Measurements from ENCODE around the gene TMEM9. TPM values are rescaled to one million over a fixed set of nuclear protein-coding genes. Genes with fewer than 3 reads are reported as not detected.
"Not testable (repeated sequence)": the region's sequence is repeated elsewhere in the genome, so short reads cannot be mapped to it uniquely, and the experiment has no call there.

Gene TMEM9
- total RNA-seq, 2 experiments from 2014 or later = 28.5 to 35.9 TPM

DNA sequence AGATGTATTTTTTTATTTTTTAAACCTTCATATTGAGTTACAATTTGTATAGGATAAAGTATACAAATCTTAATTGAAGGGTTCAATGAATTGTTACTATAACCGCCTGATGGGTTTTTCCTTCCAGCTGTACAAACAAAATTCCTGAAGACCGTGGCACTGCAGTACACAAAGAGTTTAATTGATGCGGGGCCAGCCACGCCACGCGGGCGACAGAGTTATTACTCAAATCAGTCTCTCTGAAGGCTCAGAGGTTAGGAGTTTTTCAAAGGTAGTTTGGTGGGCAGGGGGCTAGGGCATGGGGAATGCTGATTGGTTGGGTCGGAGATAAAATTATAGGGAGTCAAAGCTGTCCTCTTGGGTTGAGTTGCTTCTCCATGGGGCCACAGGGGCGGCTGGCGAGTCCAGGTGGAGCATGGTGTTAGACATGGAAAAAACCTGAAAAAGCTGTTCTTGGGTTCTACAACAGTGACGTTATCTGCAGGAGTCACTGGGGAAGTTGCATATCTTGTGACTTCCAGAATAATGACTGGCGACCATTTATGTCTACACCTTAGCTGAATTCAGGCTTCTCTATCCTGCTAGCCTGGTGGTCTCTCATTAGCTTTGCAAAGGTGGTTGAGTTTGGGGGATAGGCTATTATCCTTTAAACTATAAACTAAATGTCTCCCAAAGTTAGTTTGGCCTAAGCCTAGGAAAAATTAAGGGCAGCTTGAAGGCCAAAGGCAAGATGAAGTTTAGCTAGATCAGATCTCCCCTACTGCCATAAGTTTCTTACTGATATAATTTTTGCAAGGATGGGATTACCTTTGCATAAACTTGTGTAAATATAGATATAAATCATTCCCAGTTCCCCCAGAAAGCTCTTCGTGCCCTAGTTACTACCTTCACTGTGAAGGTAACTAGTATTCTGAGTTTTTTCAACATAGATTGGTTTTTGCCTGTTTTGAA, 13.0 kb upstream of the TMEM9 start:
- no peak overlapping the region for H3K27ac ChIP-seq (ENCODE audit: low read depth, low read length, poor library complexity, severe bottlenecking)
- POLR2A ChIA-PET = interaction anchor here (0.6 kb wide), 1 partner anchor 601 kb away, joined by 4 read pairs; no protein-coding TSS in a partner anchor
- H3K4me2 ChIP-seq (ENCODE audit: low read length) = no peak overlapping the region
- intact Hi-C loops (cut with micrococcal nuclease; ENCODE audit: unreplicated experiment) = no loop called here
- H3K36me3 ChIP-seq (ENCODE audit: insufficient read depth, low read length) = no peaks in the 10 kb centered on the region
- no TSS peak for BruUV-seq (replicated peaks)
- no peak overlapping the region for H3K4me3 ChIP-seq (ENCODE audit: low read depth, low read length, poor library complexity, severe bottlenecking)
- H3K4me1 ChIP-seq (ENCODE audit: insufficient read depth, low read length, poor library complexity, severe bottlenecking) = no peaks in the 10 kb centered on the region
- no peak for DNase-seq (ENCODE audit: low spot score)
- H2AFZ ChIP-seq (ENCODE audit: low read length) = no peak overlapping the region
- H3K9me3 ChIP-seq (ENCODE audit: low read length) = no peaks in the 10 kb centered on the region
- CTCF ChIA-PET (ENCODE audit: unreplicated experiment) = interaction anchor here (1.0 kb wide), 1 partner anchor 17 kb away, joined by 3 read pairs; no protein-coding TSS in a partner anchor
- no peaks in the 10 kb centered on the region for H3K9me2 ChIP-seq (ENCODE audit: insufficient read depth, low read length)
- H4K20me1 ChIP-seq (ENCODE audit: insufficient read depth, low read length) = no peaks in the 10 kb centered on the region
- TF ChIP-seq EZH2phosphoT487 (IDR thresholded peaks at IDR 0.05; ENCODE audit: borderline replicate concordance, low read depth, low read length) = no peak
- TF ChIP-seq, protein P1, sequence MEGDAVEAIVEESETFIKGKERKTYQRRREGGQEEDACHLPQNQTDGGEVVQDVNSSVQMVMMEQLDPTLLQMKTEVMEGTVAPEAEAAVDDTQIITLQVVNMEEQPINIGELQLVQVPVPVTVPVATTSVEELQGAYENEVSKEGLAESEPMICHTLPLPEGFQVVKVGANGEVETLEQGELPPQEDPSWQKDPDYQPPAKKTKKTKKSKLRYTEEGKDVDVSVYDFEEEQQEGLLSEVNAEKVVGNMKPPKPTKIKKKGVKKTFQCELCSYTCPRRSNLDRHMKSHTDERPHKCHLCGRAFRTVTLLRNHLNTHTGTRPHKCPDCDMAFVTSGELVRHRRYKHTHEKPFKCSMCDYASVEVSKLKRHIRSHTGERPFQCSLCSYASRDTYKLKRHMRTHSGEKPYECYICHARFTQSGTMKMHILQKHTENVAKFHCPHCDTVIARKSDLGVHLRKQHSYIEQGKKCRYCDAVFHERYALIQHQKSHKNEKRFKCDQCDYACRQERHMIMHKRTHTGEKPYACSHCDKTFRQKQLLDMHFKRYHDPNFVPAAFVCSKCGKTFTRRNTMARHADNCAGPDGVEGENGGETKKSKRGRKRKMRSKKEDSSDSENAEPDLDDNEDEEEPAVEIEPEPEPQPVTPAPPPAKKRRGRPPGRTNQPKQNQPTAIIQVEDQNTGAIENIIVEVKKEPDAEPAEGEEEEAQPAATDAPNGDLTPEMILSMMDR (conservative IDR thresholded peaks at IDR 0.05; ENCODE audit: low read length) = no peak
- H3K79me2 ChIP-seq (ENCODE audit: insufficient read depth, low read depth, low read length) = no peaks in the 10 kb centered on the region

DNA sequence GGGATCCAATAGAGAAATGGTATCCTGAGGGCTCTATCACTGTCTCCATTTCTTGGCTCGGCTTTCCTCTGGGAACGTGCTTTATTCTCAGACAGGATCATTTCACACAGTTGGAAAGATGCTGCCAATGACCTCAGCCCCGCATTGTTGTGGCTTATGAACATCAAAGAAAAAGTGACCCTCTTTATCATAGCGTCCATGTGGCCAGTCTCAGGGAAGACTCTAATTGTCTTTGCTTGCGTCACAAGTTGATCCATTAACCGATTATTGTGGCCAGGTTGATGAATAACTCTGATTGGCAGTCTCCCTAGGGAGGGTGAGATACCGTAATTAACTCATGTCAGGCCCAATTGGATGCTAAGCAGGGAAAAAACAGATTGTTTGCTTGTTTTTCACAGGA, 10.4 kb upstream of the TMEM9 start:
- H3K4me1 ChIP-seq (ENCODE audit: insufficient read depth, low read length, poor library complexity, severe bottlenecking) = peaks cover 3% of the 10 kb centered on the region
- no peaks in the 10 kb centered on the region for H3K9me3 ChIP-seq (ENCODE audit: low read length)
- no peak for DNase-seq (ENCODE audit: low spot score)
- no peaks in the 10 kb centered on the region for H4K20me1 ChIP-seq (ENCODE audit: insufficient read depth, low read length)
- no TSS peak for BruUV-seq (replicated peaks)
- no peaks in the 10 kb centered on the region for H3K36me3 ChIP-seq (ENCODE audit: insufficient read depth, low read length)
- TF ChIP-seq, protein P1 (conservative IDR thresholded peaks at IDR 0.05; ENCODE audit: low read length) = no peak
- TF ChIP-seq EZH2phosphoT487 (IDR thresholded peaks at IDR 0.05; ENCODE audit: borderline replicate concordance, low read depth, low read length) = no peak
- no peak overlapping the region for H3K27ac ChIP-seq (ENCODE audit: low read depth, low read length, poor library complexity, severe bottlenecking)
- no peak overlapping the region for H2AFZ ChIP-seq (ENCODE audit: low read length)
- no peak overlapping the region for H3K4me3 ChIP-seq (ENCODE audit: low read depth, low read length, poor library complexity, severe bottlenecking)
- no peaks in the 10 kb centered on the region for H3K9me2 ChIP-seq (ENCODE audit: insufficient read depth, low read length)
- H3K79me2 ChIP-seq (ENCODE audit: insufficient read depth, low read depth, low read length) = no peaks in the 10 kb centered on the region
- ChIA-PET POLR2A (no interaction called here), CTCF (ENCODE audit: unreplicated experiment) (no interaction called here)
- intact Hi-C loops (cut with micrococcal nuclease; ENCODE audit: unreplicated experiment) = no loop called here
- no peak overlapping the region for H3K4me2 ChIP-seq (ENCODE audit: low read length)

DNA sequence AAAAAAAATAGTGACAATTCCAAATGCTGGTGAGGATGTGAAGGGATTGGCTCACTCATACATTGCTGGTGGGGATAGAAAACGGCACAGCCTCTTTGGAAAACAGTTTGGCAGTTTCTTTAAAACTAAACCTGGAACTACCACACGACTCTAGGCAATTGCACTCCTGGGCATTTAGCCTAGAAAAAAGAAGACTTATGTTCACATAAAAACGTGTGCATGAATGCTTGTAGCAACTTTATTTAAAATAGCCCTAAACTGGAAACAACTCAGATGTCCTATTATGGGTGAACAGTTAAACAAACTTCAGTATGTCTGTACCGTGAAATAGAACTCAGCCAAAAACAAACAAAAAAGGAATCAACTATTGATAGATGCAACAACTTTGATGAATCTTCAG, 9.4 kb upstream of the TMEM9 start:
- TF ChIP-seq EZH2phosphoT487 (IDR thresholded peaks at IDR 0.05; ENCODE audit: borderline replicate concordance, low read depth, low read length) = no peak
- TF ChIP-seq, protein P1 (conservative IDR thresholded peaks at IDR 0.05; ENCODE audit: low read length) = no peak
- no peaks in the 10 kb centered on the region for H3K9me3 ChIP-seq (ENCODE audit: low read length)
- no TSS peak for BruUV-seq (replicated peaks)
- H3K4me2 ChIP-seq (ENCODE audit: low read length) = no peak overlapping the region
- POLR2A ChIA-PET = no interaction called here
- H3K79me2 ChIP-seq (ENCODE audit: insufficient read depth, low read depth, low read length) = no peaks in the 10 kb centered on the region
- H3K36me3 ChIP-seq (ENCODE audit: insufficient read depth, low read length) = no peaks in the 10 kb centered on the region
- H4K20me1 ChIP-seq (ENCODE audit: insufficient read depth, low read length) = no peaks in the 10 kb centered on the region
- H3K9me2 ChIP-seq (ENCODE audit: insufficient read depth, low read length) = no peaks in the 10 kb centered on the region
- H3K4me1 ChIP-seq (ENCODE audit: insufficient read depth, low read length, poor library complexity, severe bottlenecking) = peaks cover 3% of the 10 kb centered on the region
- H3K4me3 ChIP-seq (ENCODE audit: low read depth, low read length, poor library complexity, severe bottlenecking) = no peak overlapping the region
- intact Hi-C loops (cut with micrococcal nuclease; ENCODE audit: unreplicated experiment) = no loop called here
- no peak overlapping the region for H3K27ac ChIP-seq (ENCODE audit: low read depth, low read length, poor library complexity, severe bottlenecking)
- CTCF ChIA-PET (ENCODE audit: unreplicated experiment) = no interaction called here
- DNase-seq (ENCODE audit: low spot score) = no peak
- no peak overlapping the region for H2AFZ ChIP-seq (ENCODE audit: low read length)

DNA sequence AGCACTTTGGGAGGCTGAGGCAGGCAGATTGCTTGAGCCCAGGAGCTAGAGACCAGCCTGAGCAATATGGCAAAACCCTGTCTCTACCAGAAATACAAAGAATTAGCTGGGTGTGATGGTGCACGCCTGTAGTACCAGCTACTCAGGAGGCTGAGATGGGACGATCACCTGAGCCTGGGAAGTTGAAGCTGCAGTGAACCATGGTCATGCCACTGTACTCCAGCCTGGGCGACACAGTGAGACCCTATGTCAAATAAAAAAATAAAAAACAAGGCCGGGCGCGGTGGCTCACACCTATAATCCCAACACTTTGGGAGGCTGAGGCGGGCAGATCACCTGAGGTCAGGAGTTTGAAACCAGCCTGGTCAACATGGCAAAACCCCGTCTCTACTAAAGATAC, 8.8 kb upstream of the TMEM9 start:
- H3K36me3 ChIP-seq (ENCODE audit: insufficient read depth, low read length); H3K9me3 ChIP-seq (ENCODE audit: low read length); H3K4me3 ChIP-seq (ENCODE audit: low read depth, low read length, poor library complexity, severe bottlenecking); H3K27ac ChIP-seq (ENCODE audit: low read depth, low read length, poor library complexity, severe bottlenecking); H2AFZ ChIP-seq (ENCODE audit: low read length); DNase-seq (ENCODE audit: low spot score); H3K9me2 ChIP-seq (ENCODE audit: insufficient read depth, low read length); CTCF ChIA-PET (ENCODE audit: unreplicated experiment); BruUV-seq (replicated peaks); POLR2A ChIA-PET; H3K4me1 ChIP-seq (ENCODE audit: insufficient read depth, low read length, poor library complexity, severe bottlenecking); H3K79me2 ChIP-seq (ENCODE audit: insufficient read depth, low read depth, low read length); H3K4me2 ChIP-seq (ENCODE audit: low read length); H4K20me1 ChIP-seq (ENCODE audit: insufficient read depth, low read length); intact Hi-C loops (cut with micrococcal nuclease; ENCODE audit: unreplicated experiment): not testable (repeated sequence)

Data from OCI-LY7 (cell line).